Measurements from ENCODE around the gene PCID2.

DNA sequence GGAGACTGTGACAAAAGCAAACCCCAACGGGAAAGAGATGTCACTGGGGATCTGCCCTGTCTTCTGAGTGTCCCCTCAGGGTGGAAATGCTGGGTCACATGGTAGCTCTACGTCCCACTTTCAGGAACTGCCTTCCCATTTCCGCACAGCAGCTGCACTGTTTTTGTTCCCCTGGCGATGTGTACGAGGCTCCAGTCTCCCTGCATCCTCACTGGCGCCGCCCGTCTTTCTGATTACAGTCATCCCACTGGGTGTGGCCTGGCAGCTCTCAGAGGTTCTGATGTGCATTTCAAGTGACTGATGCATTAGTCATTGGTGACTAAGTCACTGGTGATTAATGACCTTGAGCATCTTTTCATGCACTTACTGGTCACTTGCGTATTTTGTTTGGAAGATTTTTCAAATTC lies 21.2 kb downstream of the PCID2 start:
- TF ChIP-seq, protein P1, sequence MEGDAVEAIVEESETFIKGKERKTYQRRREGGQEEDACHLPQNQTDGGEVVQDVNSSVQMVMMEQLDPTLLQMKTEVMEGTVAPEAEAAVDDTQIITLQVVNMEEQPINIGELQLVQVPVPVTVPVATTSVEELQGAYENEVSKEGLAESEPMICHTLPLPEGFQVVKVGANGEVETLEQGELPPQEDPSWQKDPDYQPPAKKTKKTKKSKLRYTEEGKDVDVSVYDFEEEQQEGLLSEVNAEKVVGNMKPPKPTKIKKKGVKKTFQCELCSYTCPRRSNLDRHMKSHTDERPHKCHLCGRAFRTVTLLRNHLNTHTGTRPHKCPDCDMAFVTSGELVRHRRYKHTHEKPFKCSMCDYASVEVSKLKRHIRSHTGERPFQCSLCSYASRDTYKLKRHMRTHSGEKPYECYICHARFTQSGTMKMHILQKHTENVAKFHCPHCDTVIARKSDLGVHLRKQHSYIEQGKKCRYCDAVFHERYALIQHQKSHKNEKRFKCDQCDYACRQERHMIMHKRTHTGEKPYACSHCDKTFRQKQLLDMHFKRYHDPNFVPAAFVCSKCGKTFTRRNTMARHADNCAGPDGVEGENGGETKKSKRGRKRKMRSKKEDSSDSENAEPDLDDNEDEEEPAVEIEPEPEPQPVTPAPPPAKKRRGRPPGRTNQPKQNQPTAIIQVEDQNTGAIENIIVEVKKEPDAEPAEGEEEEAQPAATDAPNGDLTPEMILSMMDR (IDR thresholded peaks at IDR 0.05): no peak
- peak in 1 of 2 donors; percentile 7 for TF ChIP-seq POLR2A (IDR thresholded peaks at IDR 0.05)
